GM23248 (cell line): ENCODE measurements around the gene ADAM10.

Experiments used
- EZH2 ChIP-seq: fragments of 200-600 bp; sonication (generic); IDR thresholded peaks from 2 replicates; pipeline ENCODE4 v1.6.1; 2018; ENCODE audit warnings: antibody characterized with exemption, mild to moderate bottlenecking; ENCODE audit not compliant: insufficient read depth, poor library complexity, severe bottlenecking
- EZH2phosphoT487 ChIP-seq: fragments of 200-600 bp; sonication (generic); IDR thresholded peaks from 2 replicates; pipeline ENCODE4 v1.6.1; 2018; ENCODE audit warnings: antibody characterized with exemption, moderate library complexity, mild to moderate bottlenecking, low read depth; ENCODE audit not compliant: insufficient read depth

DNA sequence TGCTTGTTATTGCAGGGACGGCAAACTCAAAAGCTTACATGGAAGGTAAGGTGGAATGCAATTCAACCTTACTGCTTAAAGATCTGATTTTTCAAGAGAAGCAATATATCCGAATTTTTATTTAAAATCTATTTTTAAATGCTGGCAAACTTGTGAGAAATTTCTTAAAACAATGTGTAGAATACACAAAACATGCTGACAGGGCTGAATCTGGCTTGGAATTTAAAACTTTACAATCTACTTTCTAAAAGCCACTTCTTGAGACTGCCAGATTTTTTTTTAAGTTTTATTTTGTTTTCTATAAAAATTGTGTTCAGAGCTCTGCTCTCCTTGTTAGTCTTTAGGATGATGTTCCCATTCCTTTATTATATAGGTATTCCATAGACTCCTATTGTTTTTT lies 146.7 kb downstream of the ADAM10 start:
- TF ChIP-seq EZH2 = no peak
- TF ChIP-seq EZH2phosphoT487 = no peak
